Activated B cell treated with CpG ODN at 0.5 μM for 24 hours (primary cell): ENCODE data around the gene SRL. TPM values are rescaled to one million over a fixed set of nuclear protein-coding genes. Genes with fewer than 3 reads are reported as not detected.

Experiments
- ATAC-seq: fragments of 200-7000 bp; cut with Tn5 transposase; one replicate; pipeline ENCODE4 v1.10.0; 2021; ENCODE audit warnings: low read depth, mild to moderate bottlenecking, moderate library complexity
- CTCF ChIA-PET: fragments of 350-600 bp; sonication (Branson Sonifier 250); formaldehyde crosslinking; loops from one replicate; lab custom pipeline; 2021; ENCODE audit warnings: antibody characterized with exemption; lab: Charles Lee
- POLR2A ChIA-PET: fragments of 350-600 bp; sonication (Branson Sonifier 250); formaldehyde crosslinking; loops from one replicate; lab custom pipeline; 2021; ENCODE audit warnings: antibody characterized with exemption; lab: Charles Lee
- DNase-seq: peaks from one replicate; pipeline ENCODE4 v3.0.0; 2022
- H3K27ac Mint-ChIP-seq: one replicate; pipeline ENCODE4 v1.8.0; 2020; ENCODE audit warnings: mixed read lengths
- H3K27me3 Mint-ChIP-seq: one replicate; pipeline ENCODE4 v1.8.0; 2021; ENCODE audit warnings: mixed read lengths
- H3K36me3 Mint-ChIP-seq: one replicate; pipeline ENCODE4 v1.8.0; 2021; ENCODE audit warnings: low read depth, mixed read lengths
- H3K4me1 Mint-ChIP-seq: one replicate; pipeline ENCODE4 v1.8.0; 2021; ENCODE audit warnings: mixed read lengths
- H3K4me3 Mint-ChIP-seq: one replicate; pipeline ENCODE4 v1.8.0; 2020; ENCODE audit warnings: mild to moderate bottlenecking, mixed read lengths
- H3K9me3 Mint-ChIP-seq: one replicate; pipeline ENCODE4 v1.8.0; 2020; ENCODE audit warnings: mixed read lengths
- intact Hi-C: fragments of 100-400 bp; cut with micrococcal nuclease; formaldehyde crosslinking; loops from one replicate; pipeline ENCODE4 v1.15.1; 2024
- total RNA-seq: library from RNA; stranded (reverse); gene quantifications from 2 replicates; pipeline ENCODE4 v1.2.3, GENCODE V29; 2022
- TF ChIP-seq, protein P1 (sequence below): fragments of 200-600 bp; IDR thresholded peaks from one replicate; pipeline ENCODE4 v1.8.0; 2022; ENCODE audit warnings: antibody characterized with exemption, mild to moderate bottlenecking

The SRL gene
- total RNA-seq, 1 donor from 2014 or later = not detected

DNA sequence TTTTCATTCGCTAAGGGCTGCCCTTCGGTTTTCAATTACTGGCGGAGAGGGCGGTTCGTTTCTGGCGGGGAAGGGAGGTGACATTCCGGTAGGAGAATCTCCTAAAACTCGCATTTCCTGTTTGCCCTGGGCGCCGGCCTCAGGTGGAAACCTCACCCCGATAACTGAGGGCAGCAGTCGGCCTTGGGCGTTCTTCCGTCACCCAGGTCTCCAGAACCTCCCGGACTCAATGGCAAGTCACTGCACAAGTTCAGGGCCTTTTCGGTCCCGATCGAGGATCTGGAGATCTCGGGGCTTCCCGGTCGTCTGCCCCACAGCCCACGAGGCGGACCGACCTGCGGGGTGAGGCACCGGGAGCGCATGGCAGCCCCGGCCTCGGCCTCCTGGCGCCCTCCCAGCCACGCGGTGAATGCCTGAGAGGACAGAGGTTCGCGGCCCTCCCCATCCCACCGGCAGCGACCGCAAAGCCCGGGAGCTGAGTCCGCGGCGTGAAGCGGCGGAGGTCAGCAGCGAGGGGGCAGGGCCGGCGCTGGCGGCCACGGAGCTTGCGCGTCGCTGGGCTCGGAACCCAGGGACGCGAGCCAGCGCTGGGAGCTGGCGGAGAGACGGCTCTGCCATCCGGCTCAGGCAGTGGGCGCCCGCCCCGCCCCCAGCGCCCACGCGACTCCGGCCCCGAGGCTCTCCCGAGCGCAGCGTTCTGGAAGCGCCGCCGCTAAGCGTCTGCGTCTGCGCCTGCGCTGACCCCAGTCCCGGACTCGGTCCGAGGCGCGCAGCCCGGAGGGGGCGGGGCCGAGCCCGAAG lies 58.4 kb downstream of the SRL start:
- H3K9me3 Mint-ChIP-seq = no peaks in the 10 kb centered on the region
- peaks cover 5% of the 10 kb centered on the region for H3K4me1 Mint-ChIP-seq
- peak; percentile 92 for DNase-seq
- TF ChIP-seq, protein P1, sequence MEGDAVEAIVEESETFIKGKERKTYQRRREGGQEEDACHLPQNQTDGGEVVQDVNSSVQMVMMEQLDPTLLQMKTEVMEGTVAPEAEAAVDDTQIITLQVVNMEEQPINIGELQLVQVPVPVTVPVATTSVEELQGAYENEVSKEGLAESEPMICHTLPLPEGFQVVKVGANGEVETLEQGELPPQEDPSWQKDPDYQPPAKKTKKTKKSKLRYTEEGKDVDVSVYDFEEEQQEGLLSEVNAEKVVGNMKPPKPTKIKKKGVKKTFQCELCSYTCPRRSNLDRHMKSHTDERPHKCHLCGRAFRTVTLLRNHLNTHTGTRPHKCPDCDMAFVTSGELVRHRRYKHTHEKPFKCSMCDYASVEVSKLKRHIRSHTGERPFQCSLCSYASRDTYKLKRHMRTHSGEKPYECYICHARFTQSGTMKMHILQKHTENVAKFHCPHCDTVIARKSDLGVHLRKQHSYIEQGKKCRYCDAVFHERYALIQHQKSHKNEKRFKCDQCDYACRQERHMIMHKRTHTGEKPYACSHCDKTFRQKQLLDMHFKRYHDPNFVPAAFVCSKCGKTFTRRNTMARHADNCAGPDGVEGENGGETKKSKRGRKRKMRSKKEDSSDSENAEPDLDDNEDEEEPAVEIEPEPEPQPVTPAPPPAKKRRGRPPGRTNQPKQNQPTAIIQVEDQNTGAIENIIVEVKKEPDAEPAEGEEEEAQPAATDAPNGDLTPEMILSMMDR = no peak
- peaks cover 2% of the 10 kb centered on the region for H3K27me3 Mint-ChIP-seq
- no peaks in the 10 kb centered on the region for H3K36me3 Mint-ChIP-seq
- POLR2A ChIA-PET = interaction anchor here (0.5 to 1.1 kb wide), 4 partner anchors 10 to 1651 kb away, joined by 3 to 4 read pairs (median 3); no protein-coding TSS in a partner anchor
- peak overlapping the region; percentile 30 for H3K27ac Mint-ChIP-seq
- CTCF ChIA-PET = no interaction called here
- peak; percentile 96 for ATAC-seq
- intact Hi-C loops = loop anchor here (1.0 to 5.0 kb wide), 3 partner anchors 66 to 88 kb away; partner anchors contain the start of gene ADCY9
- peak overlapping the region; percentile 81 for H3K4me3 Mint-ChIP-seq

DNA sequence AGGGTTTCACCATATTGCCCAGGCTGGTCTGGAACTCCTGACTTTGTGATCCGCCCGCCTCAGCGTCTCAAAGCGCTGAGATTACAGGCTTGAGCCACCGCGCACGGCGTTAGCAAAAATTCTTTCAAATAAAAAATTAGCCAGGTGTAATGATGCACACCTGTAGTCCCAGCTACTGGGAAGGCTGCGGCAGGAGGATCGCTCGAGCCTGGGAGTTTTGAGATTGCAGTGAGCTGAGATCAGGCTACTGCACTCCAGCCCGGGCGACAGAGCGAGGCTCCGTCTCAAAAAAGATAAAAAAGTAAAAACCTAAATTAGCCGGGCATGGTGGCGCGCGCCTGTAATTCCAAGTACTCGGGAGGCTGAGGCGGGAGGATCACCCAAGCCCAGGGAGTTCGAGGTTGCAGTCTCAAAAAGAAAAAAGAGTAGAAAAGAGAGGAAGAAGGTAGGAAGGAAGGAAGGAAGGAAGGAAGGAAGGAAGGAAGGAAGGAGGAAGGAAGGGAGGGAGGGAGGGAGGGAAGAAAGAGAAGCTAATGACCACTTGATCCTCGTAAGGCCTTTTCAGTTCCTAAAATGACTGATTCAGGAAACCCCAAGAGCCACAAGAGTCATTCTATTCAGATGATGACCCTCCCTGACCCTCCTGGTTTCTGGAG lies 59.2 kb downstream of the SRL start:
- H3K4me1 Mint-ChIP-seq = peaks cover 5% of the 10 kb centered on the region
- H3K4me3 Mint-ChIP-seq = peak overlapping the region; percentile 81
- H3K27ac Mint-ChIP-seq = peak overlapping the region; percentile 30
- TF ChIP-seq, protein P1 = no peak
- intact Hi-C loops = loop anchor here (1.0 to 5.0 kb wide), 3 partner anchors 65 to 89 kb away; partner anchors contain the start of gene ADCY9
- H3K36me3 Mint-ChIP-seq = no peaks in the 10 kb centered on the region
- peaks cover 2% of the 10 kb centered on the region for H3K27me3 Mint-ChIP-seq
- ChIA-PET CTCF (no interaction called here), POLR2A (interaction anchor here (0.5 kb wide), 1 partner anchor 1650 kb away, joined by 3 read pairs; no protein-coding TSS in a partner anchor)
- DNase-seq = no peak
- no peak for ATAC-seq
- no peaks in the 10 kb centered on the region for H3K9me3 Mint-ChIP-seq

DNA sequence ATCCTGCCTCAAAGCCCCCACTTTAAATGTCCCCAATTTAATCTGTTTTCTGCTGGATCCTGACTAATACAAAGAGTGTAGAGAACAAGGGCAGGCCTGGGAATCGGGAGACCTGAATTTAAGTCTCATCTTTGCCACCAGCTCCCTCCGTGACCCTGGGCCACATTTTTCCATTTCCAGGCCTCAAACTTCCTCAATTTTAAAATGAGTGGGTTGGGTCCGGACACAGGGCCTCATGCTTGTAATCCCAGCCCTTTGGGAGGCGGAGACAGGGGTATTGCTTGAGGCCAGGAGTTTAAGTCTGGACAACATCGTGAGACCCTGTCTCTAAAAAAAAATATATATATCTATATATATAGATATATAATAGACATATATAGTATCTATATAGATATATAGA lies 61.4 kb downstream of the SRL start:
- intact Hi-C loops = loop anchor here (5.0 kb wide), 1 partner anchor 63 kb away; the partner anchor contains the start of gene ADCY9
- H3K4me3 Mint-ChIP-seq = no peak overlapping the region
- POLR2A ChIA-PET = no interaction called here

DNA sequence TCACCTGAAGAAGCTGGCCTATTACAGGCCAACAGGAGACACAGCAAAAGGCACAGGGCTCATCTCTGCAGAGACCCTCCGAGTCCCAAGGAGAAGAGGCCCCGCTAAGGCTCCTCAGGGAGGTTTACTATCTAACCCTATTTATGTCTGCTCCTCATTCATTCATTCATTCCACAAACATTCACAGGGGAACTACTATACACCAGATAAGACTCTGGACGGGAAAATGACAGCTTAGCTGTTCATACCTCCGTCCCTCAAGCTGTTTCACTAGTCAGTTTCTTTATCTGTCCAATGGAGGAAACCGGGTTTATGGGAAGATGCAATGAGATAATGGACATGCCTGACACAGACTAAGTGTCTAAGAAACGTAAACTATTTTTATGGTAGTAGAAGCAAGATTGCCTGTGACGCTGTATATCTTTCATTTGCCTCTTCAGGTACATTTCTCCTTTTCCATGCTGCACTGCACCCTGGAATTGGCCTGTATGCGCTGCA lies 62.1 kb downstream of the SRL start:
- CTCF ChIA-PET = no interaction called here
- POLR2A ChIA-PET = no interaction called here
- ATAC-seq (no peak), DNase-seq (no peak)
- intact Hi-C loops = loop anchor here (5.0 kb wide), 1 partner anchor 63 kb away; the partner anchor contains the start of gene ADCY9
- no peak overlapping the region for H3K4me3 Mint-ChIP-seq
- H3K27me3 Mint-ChIP-seq = peaks cover 7% of the 10 kb centered on the region
- TF ChIP-seq, protein P1 = no peak
- H3K27ac Mint-ChIP-seq = no peak overlapping the region
- peaks cover 12% of the 10 kb centered on the region for H3K4me1 Mint-ChIP-seq
- H3K36me3 Mint-ChIP-seq = no peaks in the 10 kb centered on the region
- H3K9me3 Mint-ChIP-seq = no peaks in the 10 kb centered on the region

More for the DNA sequence above, 61.4 kb downstream of the SRL start:
- CTCF ChIA-PET = no interaction called here
- Mint-ChIP-seq H3K27me3 (peaks cover 7% of the 10 kb centered on the region), H3K4me1 (peaks cover 12% of the 10 kb centered on the region), H3K27ac (no peak overlapping the region), H3K36me3 (no peaks in the 10 kb centered on the region), H3K9me3 (no peaks in the 10 kb centered on the region)
- DNase-seq (no peak), ATAC-seq (no peak)
- TF ChIP-seq, protein P1 = no peak

DNA sequence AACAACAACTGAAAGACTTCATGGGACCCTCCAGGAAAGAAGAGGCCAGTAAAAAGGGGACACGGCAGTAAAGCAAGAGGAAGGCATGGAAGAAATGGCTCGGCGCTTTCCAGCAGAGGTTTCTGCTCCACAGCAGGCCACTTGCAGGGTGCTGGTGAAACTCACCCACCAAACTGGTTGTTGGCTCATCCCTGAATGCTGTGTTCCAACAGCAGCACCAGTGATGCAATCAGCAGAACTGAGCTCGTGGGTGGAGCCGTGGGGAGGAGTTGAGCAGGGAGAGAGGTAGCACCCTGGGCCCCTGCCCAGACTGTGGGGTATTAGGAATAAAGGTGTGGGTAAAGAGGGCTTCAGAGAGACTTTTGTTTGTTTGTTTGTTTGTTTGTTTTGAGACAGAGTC lies 62.9 kb downstream of the SRL start:
- Mint-ChIP-seq H3K27me3 (peaks cover 7% of the 10 kb centered on the region), H3K4me3 (no peak overlapping the region), H3K27ac (no peak overlapping the region), H3K4me1 (peaks cover 11% of the 10 kb centered on the region), H3K36me3 (no peaks in the 10 kb centered on the region), H3K9me3 (no peaks in the 10 kb centered on the region)
- TF ChIP-seq, protein P1 = no peak
- DNase-seq (no peak), ATAC-seq (no peak)
- POLR2A ChIA-PET = no interaction called here
- intact Hi-C loops = no loop called here
- CTCF ChIA-PET = no interaction called here
